C4-2B (cell line): ENCODE measurements around the gene SLC2A13.

Source experiments
- ZFX ChIP-seq: fragments of 450-650 bp; IDR thresholded peaks from 2 replicates; pipeline ENCODE4 v1.6.1; 2017
- TF ChIP-seq, protein P1 (sequence below): fragments of 450-650 bp; conservative IDR thresholded peaks from 2 replicates; pipeline ENCODE4 v1.5.1; 2017; ENCODE audit warnings: mild to moderate bottlenecking

DNA sequence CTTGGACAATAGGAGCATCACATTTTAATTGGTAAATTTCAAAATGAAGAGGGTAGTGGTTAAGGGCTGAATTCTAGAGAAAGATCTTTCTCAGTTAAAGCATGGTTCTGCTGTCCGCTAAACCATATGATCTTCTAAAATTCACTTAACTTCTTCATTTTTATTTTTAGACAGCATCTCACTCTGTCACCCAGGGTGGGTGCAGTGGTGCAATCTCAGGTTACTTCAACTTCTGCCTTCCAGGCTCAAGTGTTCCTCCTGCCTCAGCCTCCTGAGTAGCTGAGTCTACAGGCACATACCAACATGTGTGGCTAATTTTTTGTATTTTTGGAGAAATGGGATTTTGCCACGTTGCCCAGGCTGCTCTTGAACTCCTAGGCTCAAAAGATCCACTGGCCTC, 259.6 kb downstream of the SLC2A13 start:
- TF ChIP-seq, protein P1, sequence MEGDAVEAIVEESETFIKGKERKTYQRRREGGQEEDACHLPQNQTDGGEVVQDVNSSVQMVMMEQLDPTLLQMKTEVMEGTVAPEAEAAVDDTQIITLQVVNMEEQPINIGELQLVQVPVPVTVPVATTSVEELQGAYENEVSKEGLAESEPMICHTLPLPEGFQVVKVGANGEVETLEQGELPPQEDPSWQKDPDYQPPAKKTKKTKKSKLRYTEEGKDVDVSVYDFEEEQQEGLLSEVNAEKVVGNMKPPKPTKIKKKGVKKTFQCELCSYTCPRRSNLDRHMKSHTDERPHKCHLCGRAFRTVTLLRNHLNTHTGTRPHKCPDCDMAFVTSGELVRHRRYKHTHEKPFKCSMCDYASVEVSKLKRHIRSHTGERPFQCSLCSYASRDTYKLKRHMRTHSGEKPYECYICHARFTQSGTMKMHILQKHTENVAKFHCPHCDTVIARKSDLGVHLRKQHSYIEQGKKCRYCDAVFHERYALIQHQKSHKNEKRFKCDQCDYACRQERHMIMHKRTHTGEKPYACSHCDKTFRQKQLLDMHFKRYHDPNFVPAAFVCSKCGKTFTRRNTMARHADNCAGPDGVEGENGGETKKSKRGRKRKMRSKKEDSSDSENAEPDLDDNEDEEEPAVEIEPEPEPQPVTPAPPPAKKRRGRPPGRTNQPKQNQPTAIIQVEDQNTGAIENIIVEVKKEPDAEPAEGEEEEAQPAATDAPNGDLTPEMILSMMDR, result no peak
- TF ChIP-seq ZFX, result no peak
